Neural cell (in vitro differentiated cells): ENCODE data around the gene CHST1. TPM values are rescaled to one million over a fixed set of nuclear protein-coding genes. Genes with fewer than 3 reads are reported as not detected.

Experiments used
- H2AFZ ChIP-seq: fragments of 200-600, 300-800 bp; sonication (generic), shearing (Covaris generic); 2 replicates; pipeline ENCODE4 v1.6.0; 2014; ENCODE audit warnings: low read depth, mild to moderate bottlenecking, antibody characterized with exemption, low read length, moderate library complexity
- H3F3A ChIP-seq: fragments of 200-600 bp; shearing (Covaris generic); 2 replicates; pipeline ENCODE4 v1.6.1; 2016; ENCODE audit warnings: mild to moderate bottlenecking, moderate library complexity, mixed read lengths, antibody characterized with exemption, low read length; ENCODE audit not compliant: insufficient read depth, poor library complexity, severe bottlenecking
- H3K27ac ChIP-seq: fragments of 200-600, 300-800 bp; sonication (generic), shearing (Covaris generic); 2 replicates; pipeline ENCODE4 v1.5.1; 2014; ENCODE audit warnings: mild to moderate bottlenecking, low read length, moderate library complexity
- H3K27me3 ChIP-seq: fragments of 300-800, 200-600 bp; sonication (generic), shearing (Covaris generic); 2 replicates; pipeline ENCODE4 v1.6.0; 2014; ENCODE audit warnings: mild to moderate bottlenecking, low read depth, low read length, moderate library complexity; ENCODE audit not compliant: insufficient read depth
- H3K36me3 ChIP-seq: fragments of 300-800, 200-600 bp; sonication (generic), shearing (Covaris generic); 2 replicates; pipeline ENCODE4 v1.5.1; 2014; ENCODE audit warnings: mild to moderate bottlenecking, antibody characterized with exemption, low read length, moderate library complexity; ENCODE audit not compliant: insufficient read depth
- H3K4me2 ChIP-seq: fragments of 300-800, 200-600 bp; sonication (generic), shearing (Covaris generic); 2 replicates; pipeline ENCODE4 v1.6.0; 2014; ENCODE audit warnings: mild to moderate bottlenecking, low read length
- H3K4me3 ChIP-seq: fragments of 300-800, 200-600 bp; sonication (generic), shearing (Covaris generic); 2 replicates; pipeline ENCODE4 v1.5.1; 2014; ENCODE audit warnings: mild to moderate bottlenecking, low read length, moderate library complexity
- H3K79me2 ChIP-seq: fragments of 200-600 bp; shearing (Covaris generic); replicated peaks from 2 replicates; pipeline ENCODE4 v1.6.0; 2014; ENCODE audit warnings: mild to moderate bottlenecking, low read length, moderate library complexity; ENCODE audit not compliant: insufficient read depth
- H3K9ac ChIP-seq: fragments of 300-800, 200-600 bp; sonication (generic), shearing (Covaris generic); 2 replicates; pipeline ENCODE4 v1.6.1; 2016; ENCODE audit warnings: mild to moderate bottlenecking, low read length, mixed read lengths
- H3K9me2 ChIP-seq: fragments of 200-600 bp; shearing (Covaris generic); 2 replicates; pipeline ENCODE4 v1.6.1; 2016; ENCODE audit warnings: mild to moderate bottlenecking, low read length, mixed read lengths; ENCODE audit not compliant: insufficient read depth
- H3K9me3 ChIP-seq: fragments of 200-600, 300-800 bp; sonication (generic), shearing (Covaris generic); 2 replicates; pipeline ENCODE4 v1.6.1; 2016; ENCODE audit warnings: mild to moderate bottlenecking, mixed run types, low read length, moderate library complexity, mixed read lengths
- H4K20me1 ChIP-seq: fragments of 200-600 bp; shearing (Covaris generic); 2 replicates; pipeline ENCODE4 v1.6.1; 2016; ENCODE audit warnings: mild to moderate bottlenecking, mixed run types; ENCODE audit not compliant: insufficient read depth
- CTCF ChIP-seq: fragments of 450-650 bp; IDR thresholded peaks from 2 replicates; pipeline ENCODE4 v1.5.1; 2014; ENCODE audit warnings: antibody characterized with exemption, mild to moderate bottlenecking, moderate library complexity; ENCODE audit not compliant: poor library complexity, severe bottlenecking
- EP300 ChIP-seq: fragments of 450-650 bp; conservative IDR thresholded peaks from 2 replicates; pipeline ENCODE4 v1.6.1; 2014; ENCODE audit warnings: antibody characterized with exemption, mild to moderate bottlenecking, moderate library complexity; ENCODE audit not compliant: poor library complexity, severe bottlenecking
- EZH2 ChIP-seq: fragments of 200-600, 300-800 bp; shearing (Covaris generic), sonication (generic); IDR thresholded peaks from 2 replicates; pipeline ENCODE4 v1.6.1; 2014; ENCODE audit warnings: antibody characterized with exemption, low read length, borderline replicate concordance, mild to moderate bottlenecking; ENCODE audit not compliant: insufficient read depth, poor library complexity, severe bottlenecking
- MXI1 ChIP-seq: fragments of 450-650 bp; conservative IDR thresholded peaks from 2 replicates; pipeline ENCODE4 v1.6.1; 2014; ENCODE audit warnings: antibody characterized with exemption, mild to moderate bottlenecking; ENCODE audit not compliant: poor library complexity, severe bottlenecking
- POLR2AphosphoS5 ChIP-seq: IDR thresholded peaks from 2 replicates; pipeline ENCODE4 v1.6.1; 2012
- RAD21 ChIP-seq: fragments of 450-650 bp; conservative IDR thresholded peaks from 2 replicates; pipeline ENCODE4 v1.6.1; 2014; ENCODE audit warnings: antibody characterized with exemption, mild to moderate bottlenecking, moderate library complexity
- REST ChIP-seq: IDR thresholded peaks from 2 replicates; pipeline ENCODE4 v1.6.1; 2012; ENCODE audit warnings: borderline replicate concordance
- SMC3 ChIP-seq: fragments of 450-650 bp; conservative IDR thresholded peaks from 2 replicates; pipeline ENCODE4 v1.6.1; 2014; ENCODE audit warnings: antibody characterized with exemption, mild to moderate bottlenecking, moderate library complexity; ENCODE audit not compliant: poor library complexity
- TAF1 ChIP-seq: IDR thresholded peaks from 2 replicates; pipeline ENCODE4 v1.6.1; 2012; ENCODE audit warnings: low read depth
- polyA plus RNA-seq: library from polyadenylated mRNA; depleted of rRNA; stranded (reverse); fragments of >200 nt; gene quantifications from 2 replicates; pipeline ENCODE4 v1.2.3, GENCODE V29; 2014

CHST1 gene
- polyA plus RNA-seq, 1 donor from 2014 or later: 16.2 TPM

- Histone ChIP-seq H3K27ac (no peak overlapping the region), H3K27me3 (no peaks in the 10 kb centered on the region), H4K20me1 (no peaks in the 10 kb centered on the region), H3K4me2 (no peak overlapping the region), H2AFZ (no peak overlapping the region), H3K9me3 (no peaks in the 10 kb centered on the region), H3K9ac (no peak overlapping the region), H3K4me3 (no peak overlapping the region), H3F3A (no peaks in the 10 kb centered on the region), H3K9me2 (no peaks in the 10 kb centered on the region), H3K36me3 (no peaks in the 10 kb centered on the region), H3K79me2 (no peaks in the 10 kb centered on the region)
- no peak for TF ChIP-seq SMC3
- no peak for TF ChIP-seq CTCF
- TF ChIP-seq RAD21: no peak
- TF ChIP-seq TAF1: no peak
- no peak for TF ChIP-seq EZH2
- no peak for TF ChIP-seq POLR2AphosphoS5
- no peak for TF ChIP-seq MXI1
- TF ChIP-seq EP300: no peak
- no peak for TF ChIP-seq REST
These were observed 18.0 kb upstream of the CHST1 start for GRCh38 chr11:45683271-45684058.

GRCh38 chr11:45679806-45680205, 14.4 kb upstream of the CHST1 start:
- Histone ChIP-seq H3K4me2 (no peak overlapping the region), H3K36me3 (no peaks in the 10 kb centered on the region), H4K20me1 (no peaks in the 10 kb centered on the region), H3F3A (no peaks in the 10 kb centered on the region), H3K9me2 (no peaks in the 10 kb centered on the region), H3K4me3 (no peak overlapping the region), H3K27ac (no peak overlapping the region), H3K9ac (no peak overlapping the region), H3K9me3 (no peaks in the 10 kb centered on the region), H3K79me2 (no peaks in the 10 kb centered on the region), H3K27me3 (no peaks in the 10 kb centered on the region), H2AFZ (no peak overlapping the region)
- TF ChIP-seq REST (no peak), MXI1 (no peak), RAD21 (no peak), TAF1 (no peak), SMC3 (no peak), EP300 (no peak), CTCF (no peak), EZH2 (no peak), POLR2AphosphoS5 (no peak)
